ENCODE data around the gene SMARCA2.

SMARCA2 gene

GRCh38 chr9:2214707-2215106 lies 199.6 kb downstream of the SMARCA2 start:
- Histone ChIP-seq H3K27ac (ENCODE audit: insufficient read depth, low read length, poor library complexity, severe bottlenecking) (no peak overlapping the region), H3K9me3 (ENCODE audit: control insufficient read depth, low read length) (no peaks in the 10 kb centered on the region), H3K36me3 (ENCODE audit: control insufficient read depth, insufficient read depth, low read length) (no peaks in the 10 kb centered on the region), H3K27me3 (replicated peaks; ENCODE audit: control insufficient read depth, insufficient read depth, low read length, poor library complexity, severe bottlenecking) (no peaks in the 10 kb centered on the region), H3K4me3 (ENCODE audit: insufficient read depth, low read depth, low read length, poor library complexity, severe bottlenecking) (no peak overlapping the region), H3K4me1 (ENCODE audit: control insufficient read depth, insufficient read depth, low read length, poor library complexity, severe bottlenecking) (no peaks in the 10 kb centered on the region)
- no peak for DNase-seq

GRCh38 chr9:2215921-2216441 lies 200.8 kb downstream of the SMARCA2 start:
- Histone ChIP-seq H3K27me3 (replicated peaks; ENCODE audit: control insufficient read depth, insufficient read depth, low read length, poor library complexity, severe bottlenecking) (no peaks in the 10 kb centered on the region), H3K27ac (ENCODE audit: insufficient read depth, low read length, poor library complexity, severe bottlenecking) (no peak overlapping the region), H3K36me3 (ENCODE audit: control insufficient read depth, insufficient read depth, low read length) (no peaks in the 10 kb centered on the region), H3K4me3 (ENCODE audit: insufficient read depth, low read depth, low read length, poor library complexity, severe bottlenecking) (no peak overlapping the region), H3K9me3 (ENCODE audit: control insufficient read depth, low read length) (no peaks in the 10 kb centered on the region), H3K4me1 (ENCODE audit: control insufficient read depth, insufficient read depth, low read length, poor library complexity, severe bottlenecking) (no peaks in the 10 kb centered on the region)
- DNase-seq = no peak

GRCh38 chr9:2216591-2216990 lies 201.4 kb downstream of the SMARCA2 start:
- H3K27ac ChIP-seq (ENCODE audit: insufficient read depth, low read length, poor library complexity, severe bottlenecking) = no peak overlapping the region

GRCh38 chr9:2217540-2217939 lies 202.4 kb downstream of the SMARCA2 start:
- Histone ChIP-seq H3K27me3 (replicated peaks; ENCODE audit: control insufficient read depth, insufficient read depth, low read length, poor library complexity, severe bottlenecking) (no peaks in the 10 kb centered on the region), H3K36me3 (ENCODE audit: control insufficient read depth, insufficient read depth, low read length) (no peaks in the 10 kb centered on the region), H3K4me1 (ENCODE audit: control insufficient read depth, insufficient read depth, low read length, poor library complexity, severe bottlenecking) (no peaks in the 10 kb centered on the region), H3K9me3 (ENCODE audit: control insufficient read depth, low read length) (no peaks in the 10 kb centered on the region), H3K27ac (ENCODE audit: insufficient read depth, low read length, poor library complexity, severe bottlenecking) (no peak overlapping the region), H3K4me3 (ENCODE audit: insufficient read depth, low read depth, low read length, poor library complexity, severe bottlenecking) (no peak overlapping the region)
- no peak for DNase-seq

More at GRCh38 chr9:2216591-2216990, 201.4 kb downstream of the SMARCA2 start:
- DNase-seq = no peak
- Histone ChIP-seq H3K36me3 (ENCODE audit: control insufficient read depth, insufficient read depth, low read length) (no peaks in the 10 kb centered on the region), H3K9me3 (ENCODE audit: control insufficient read depth, low read length) (no peaks in the 10 kb centered on the region), H3K4me3 (ENCODE audit: insufficient read depth, low read depth, low read length, poor library complexity, severe bottlenecking) (no peak overlapping the region), H3K4me1 (ENCODE audit: control insufficient read depth, insufficient read depth, low read length, poor library complexity, severe bottlenecking) (no peaks in the 10 kb centered on the region), H3K27me3 (replicated peaks; ENCODE audit: control insufficient read depth, insufficient read depth, low read length, poor library complexity, severe bottlenecking) (no peaks in the 10 kb centered on the region)

GRCh38 chr9:2220036-2220435 lies 204.9 kb downstream of the SMARCA2 start:
- no peaks in the 10 kb centered on the region for H3K36me3 ChIP-seq (ENCODE audit: control insufficient read depth, insufficient read depth, low read length)
- no peaks in the 10 kb centered on the region for H3K9me3 ChIP-seq (ENCODE audit: control insufficient read depth, low read length)
- no peak overlapping the region for H3K27ac ChIP-seq (ENCODE audit: insufficient read depth, low read length, poor library complexity, severe bottlenecking)
- no peak overlapping the region for H3K4me3 ChIP-seq (ENCODE audit: insufficient read depth, low read depth, low read length, poor library complexity, severe bottlenecking)
- no peak for DNase-seq
- no peaks in the 10 kb centered on the region for H3K27me3 ChIP-seq (replicated peaks; ENCODE audit: control insufficient read depth, insufficient read depth, low read length, poor library complexity, severe bottlenecking)
- no peaks in the 10 kb centered on the region for H3K4me1 ChIP-seq (ENCODE audit: control insufficient read depth, insufficient read depth, low read length, poor library complexity, severe bottlenecking)

GRCh38 chr9:2227144-2227867 lies 212.2 kb downstream of the SMARCA2 start:
- Histone ChIP-seq H3K27me3 (replicated peaks; ENCODE audit: control insufficient read depth, insufficient read depth, low read length, poor library complexity, severe bottlenecking) (no peaks in the 10 kb centered on the region), H3K4me3 (ENCODE audit: insufficient read depth, low read depth, low read length, poor library complexity, severe bottlenecking) (no peak overlapping the region), H3K9me3 (ENCODE audit: control insufficient read depth, low read length) (no peaks in the 10 kb centered on the region), H3K27ac (ENCODE audit: insufficient read depth, low read length, poor library complexity, severe bottlenecking) (no peak overlapping the region), H3K36me3 (ENCODE audit: control insufficient read depth, insufficient read depth, low read length) (no peaks in the 10 kb centered on the region), H3K4me1 (ENCODE audit: control insufficient read depth, insufficient read depth, low read length, poor library complexity, severe bottlenecking) (no peaks in the 10 kb centered on the region)
- DNase-seq = no peak

- H3K36me3 ChIP-seq (ENCODE audit: control insufficient read depth, insufficient read depth, low read length) = no peaks in the 10 kb centered on the region
- no peaks in the 10 kb centered on the region for H3K27me3 ChIP-seq (replicated peaks; ENCODE audit: control insufficient read depth, insufficient read depth, low read length, poor library complexity, severe bottlenecking)
- H3K4me3 ChIP-seq (ENCODE audit: insufficient read depth, low read depth, low read length, poor library complexity, severe bottlenecking) = no peak overlapping the region
- H3K27ac ChIP-seq (ENCODE audit: insufficient read depth, low read length, poor library complexity, severe bottlenecking) = no peak overlapping the region
- H3K9me3 ChIP-seq (ENCODE audit: control insufficient read depth, low read length) = no peaks in the 10 kb centered on the region
- no peaks in the 10 kb centered on the region for H3K4me1 ChIP-seq (ENCODE audit: control insufficient read depth, insufficient read depth, low read length, poor library complexity, severe bottlenecking)
- DNase-seq = no peak
Observed at GRCh38 chr9:2228132-2228531, 213.0 kb downstream of the SMARCA2 start.

GRCh38 chr9:2228641-2229040 lies 213.5 kb downstream of the SMARCA2 start:
- no peaks in the 10 kb centered on the region for H3K36me3 ChIP-seq (ENCODE audit: control insufficient read depth, insufficient read depth, low read length)
- H3K4me1 ChIP-seq (ENCODE audit: control insufficient read depth, insufficient read depth, low read length, poor library complexity, severe bottlenecking) = no peaks in the 10 kb centered on the region
- H3K27ac ChIP-seq (ENCODE audit: insufficient read depth, low read length, poor library complexity, severe bottlenecking) = no peak overlapping the region
- H3K27me3 ChIP-seq (replicated peaks; ENCODE audit: control insufficient read depth, insufficient read depth, low read length, poor library complexity, severe bottlenecking) = no peaks in the 10 kb centered on the region
- H3K9me3 ChIP-seq (ENCODE audit: control insufficient read depth, low read length) = no peaks in the 10 kb centered on the region
- DNase-seq = no peak
- H3K4me3 ChIP-seq (ENCODE audit: insufficient read depth, low read depth, low read length, poor library complexity, severe bottlenecking) = no peak overlapping the region

GRCh38 chr9:2229109-2229721 lies 214.1 kb downstream of the SMARCA2 start:
- Histone ChIP-seq H3K27me3 (replicated peaks; ENCODE audit: control insufficient read depth, insufficient read depth, low read length, poor library complexity, severe bottlenecking) (no peaks in the 10 kb centered on the region), H3K4me3 (ENCODE audit: insufficient read depth, low read depth, low read length, poor library complexity, severe bottlenecking) (no peak overlapping the region), H3K4me1 (ENCODE audit: control insufficient read depth, insufficient read depth, low read length, poor library complexity, severe bottlenecking) (no peaks in the 10 kb centered on the region), H3K9me3 (ENCODE audit: control insufficient read depth, low read length) (no peaks in the 10 kb centered on the region), H3K27ac (ENCODE audit: insufficient read depth, low read length, poor library complexity, severe bottlenecking) (no peak overlapping the region), H3K36me3 (ENCODE audit: control insufficient read depth, insufficient read depth, low read length) (no peaks in the 10 kb centered on the region)
- DNase-seq = no peak

GRCh38 chr9:2230362-2230761 lies 215.2 kb downstream of the SMARCA2 start:
- Histone ChIP-seq H3K9me3 (ENCODE audit: control insufficient read depth, low read length) (no peaks in the 10 kb centered on the region), H3K27ac (ENCODE audit: insufficient read depth, low read length, poor library complexity, severe bottlenecking) (no peak overlapping the region), H3K4me1 (ENCODE audit: control insufficient read depth, insufficient read depth, low read length, poor library complexity, severe bottlenecking) (no peaks in the 10 kb centered on the region), H3K36me3 (ENCODE audit: control insufficient read depth, insufficient read depth, low read length) (no peaks in the 10 kb centered on the region), H3K4me3 (ENCODE audit: insufficient read depth, low read depth, low read length, poor library complexity, severe bottlenecking) (no peak overlapping the region), H3K27me3 (replicated peaks; ENCODE audit: control insufficient read depth, insufficient read depth, low read length, poor library complexity, severe bottlenecking) (no peaks in the 10 kb centered on the region)
- DNase-seq = no peak

Data from effector memory CD4-positive, alpha-beta T cell (primary cell).